WI38 (cell line): Measurements from ENCODE around the gene RAB20.

Source experiments
- H3K4me3 ChIP-seq: 2 replicates; pipeline ENCODE4 v1.5.1; 2011; ENCODE audit warnings: low read depth, mild to moderate bottlenecking, control low read depth, low read length
- TF ChIP-seq, protein P1 (sequence below): IDR thresholded peaks from 2 replicates; pipeline ENCODE4 v1.5.1; 2012; ENCODE audit warnings: low read depth, mild to moderate bottlenecking, control low read depth, low read length

RAB20 gene

GRCh38 chr13:110484290-110485048, 77.1 kb downstream of the RAB20 start:
- TF ChIP-seq, protein P1, sequence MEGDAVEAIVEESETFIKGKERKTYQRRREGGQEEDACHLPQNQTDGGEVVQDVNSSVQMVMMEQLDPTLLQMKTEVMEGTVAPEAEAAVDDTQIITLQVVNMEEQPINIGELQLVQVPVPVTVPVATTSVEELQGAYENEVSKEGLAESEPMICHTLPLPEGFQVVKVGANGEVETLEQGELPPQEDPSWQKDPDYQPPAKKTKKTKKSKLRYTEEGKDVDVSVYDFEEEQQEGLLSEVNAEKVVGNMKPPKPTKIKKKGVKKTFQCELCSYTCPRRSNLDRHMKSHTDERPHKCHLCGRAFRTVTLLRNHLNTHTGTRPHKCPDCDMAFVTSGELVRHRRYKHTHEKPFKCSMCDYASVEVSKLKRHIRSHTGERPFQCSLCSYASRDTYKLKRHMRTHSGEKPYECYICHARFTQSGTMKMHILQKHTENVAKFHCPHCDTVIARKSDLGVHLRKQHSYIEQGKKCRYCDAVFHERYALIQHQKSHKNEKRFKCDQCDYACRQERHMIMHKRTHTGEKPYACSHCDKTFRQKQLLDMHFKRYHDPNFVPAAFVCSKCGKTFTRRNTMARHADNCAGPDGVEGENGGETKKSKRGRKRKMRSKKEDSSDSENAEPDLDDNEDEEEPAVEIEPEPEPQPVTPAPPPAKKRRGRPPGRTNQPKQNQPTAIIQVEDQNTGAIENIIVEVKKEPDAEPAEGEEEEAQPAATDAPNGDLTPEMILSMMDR, result no peak
- H3K4me3 ChIP-seq, result no peak overlapping the region

GRCh38 chr13:110483386-110483968, 78.0 kb downstream of the RAB20 start:
- TF ChIP-seq, protein P1, result no peak
- no peak overlapping the region for H3K4me3 ChIP-seq

GRCh38 chr13:110480161-110480560, 81.4 kb downstream of the RAB20 start:
- no peak overlapping the region for H3K4me3 ChIP-seq
- TF ChIP-seq, protein P1, result no peak

DNA sequence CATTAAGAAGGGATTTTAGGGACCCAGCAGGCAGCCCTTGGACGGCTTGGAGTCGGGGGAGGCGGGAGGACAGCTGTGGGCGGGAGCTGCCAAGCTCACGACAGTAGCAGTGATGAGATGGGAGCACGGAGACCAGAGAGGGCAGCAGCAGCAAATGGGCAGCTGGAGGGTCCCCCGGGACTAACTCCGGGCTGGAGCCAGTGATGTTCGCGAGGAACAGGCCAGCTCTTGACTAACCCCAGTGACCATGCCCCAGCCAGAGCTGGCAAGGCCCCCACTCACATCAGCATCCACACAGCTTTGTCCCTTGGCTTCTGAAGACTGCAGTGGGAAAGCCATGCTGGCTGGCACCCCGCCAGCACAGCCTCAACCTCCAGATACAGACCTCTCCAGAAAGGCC, 81.9 kb downstream of the RAB20 start:
- TF ChIP-seq, protein P1, result no peak
- H3K4me3 ChIP-seq, result no peak overlapping the region

- H3K4me3 ChIP-seq, result no peak overlapping the region
- TF ChIP-seq, protein P1, result no peak
Observed at GRCh38 chr13:110479215-110479545, 82.3 kb downstream of the RAB20 start.

DNA sequence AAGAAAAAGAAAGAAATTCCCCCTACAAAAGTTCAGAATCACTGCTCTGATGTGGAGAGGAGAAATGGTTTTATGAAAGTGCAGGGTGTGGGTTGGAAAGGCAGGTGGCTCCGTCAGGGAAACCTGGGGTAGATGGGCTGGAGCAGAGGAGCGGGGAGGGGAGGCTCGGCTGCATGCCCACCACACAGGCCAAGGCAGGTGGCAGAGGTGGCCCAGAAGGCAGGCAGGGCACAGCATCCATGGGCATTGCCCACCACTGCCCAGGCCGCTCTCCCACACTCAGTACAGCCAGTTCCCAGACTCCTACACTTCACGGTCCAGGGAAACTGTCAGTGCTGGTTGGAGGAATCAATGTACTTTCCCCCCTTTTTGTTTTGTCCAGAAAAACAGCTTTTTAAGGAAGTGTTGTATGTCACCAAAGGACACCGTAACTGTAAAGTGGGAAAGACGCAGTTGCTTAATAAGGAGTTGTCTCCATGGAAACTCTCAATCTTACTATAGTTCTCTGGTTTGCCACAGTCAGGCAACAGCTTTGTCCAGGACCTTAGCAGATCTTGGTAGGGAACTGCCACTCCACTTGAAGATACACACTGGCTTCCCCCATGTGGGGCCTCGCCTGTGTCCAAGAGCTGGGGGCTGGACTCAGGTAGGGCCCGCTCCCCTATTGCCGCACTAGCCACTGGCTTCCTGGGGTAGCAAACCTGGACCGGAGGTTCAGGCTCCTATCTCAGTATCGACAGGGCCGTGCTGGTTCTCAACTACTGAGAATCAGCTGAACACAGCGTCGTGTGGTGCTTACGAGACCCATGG, 82.9 kb downstream of the RAB20 start:
- TF ChIP-seq, protein P1, result no peak
- no peak overlapping the region for H3K4me3 ChIP-seq
